Adrenal gland (tissue), 12 donors: ENCODE measurements around the gene EIF4E2. TPM values are rescaled to one million over a fixed set of nuclear protein-coding genes. Genes with fewer than 3 reads are reported as not detected.

Experiments used
- DNase-seq, 7 donors: peaks; one replicate each; pipeline ENCODE4 v3.0.0-alpha.2; 2019 to 2020
- H3K27ac ChIP-seq, 5 donors: fragments of 200-600 bp; sonication (generic) in 4 of 5; 1 replicate in 3 of 5; 2 replicates in 2 of 5; pipeline versions ENCODE4 v1.5.1 to v1.8.0; 2016 to 2020; ENCODE audit warnings: mild to moderate bottlenecking in 1 of 5
- H3K27me3 ChIP-seq: fragments of 200-600 bp; 2 replicates; pipeline ENCODE4 v1.8.0; 2021
- H3K36me3 ChIP-seq, 2 donors: fragments of 200-600 bp; replicated peaks in 1 of 2; 1 replicate in 1 of 2; 2 replicates in 1 of 2; pipeline versions ENCODE4 v1.5.1 to v1.8.0; 2018 to 2022
- H3K4me1 ChIP-seq, 2 donors: fragments of 200-600 bp; replicated peaks in 1 of 2; 1 replicate in 1 of 2; 2 replicates in 1 of 2; pipeline versions ENCODE4 v1.5.1 to v1.8.0; 2018 to 2021
- H3K4me3 ChIP-seq, 4 donors: fragments of 200-600 bp; sonication (generic) in 3 of 4; one replicate each; pipeline ENCODE4 v1.5.1; 2016 to 2018
- H3K9me3 ChIP-seq, 3 donors: fragments of 200-600 bp; sonication (generic) in 1 of 3; replicated peaks in 1 of 3; 1 replicate in 2 of 3; 2 replicates in 1 of 3; pipeline versions ENCODE4 v1.5.1 to v1.8.0; 2016 to 2021
- POLR2A ChIP-seq, 2 donors: fragments of 450-650 bp; IDR thresholded peaks; one replicate each; pipeline ENCODE4 v1.6.1; 2017; ENCODE audit warnings: antibody characterized with exemption in 2 of 2, mild to moderate bottlenecking in 2 of 2, moderate library complexity in 1 of 2
- WGBS, 4 donors: extraction: QIAGEN DNeasy Blood & Tissue Kit in 2 of 4; methylation state at CpG; one replicate each; pipeline versions ENCODE4 v1.1.5 to v1.1.7; 2013 to 2017; 5-methylcytosine and 5-hydroxymethylcytosine counted together
- intact Hi-C, 2 donors: fragments of 100-400 bp; cut with DNase I; formaldehyde crosslinking; loops; one replicate each; pipeline versions ENCODE4 v1.14.1 to v1.15.0; 2022 to 2023
- polyA plus RNA-seq, 3 donors: library from polyadenylated mRNA; stranded (reverse); fragments of 200-250 nt in 2 of 3; fragments of 350-450 nt in 1 of 3; fragmentation: Illumina TruSeq in 1 of 3; extraction: RNeasy Lipid Tissue Mini Kit (QIAGEN cat#74804) in 1 of 3; gene quantifications; one replicate each; pipeline ENCODE4 v1.2.3, GENCODE V29; 2013 to 2014
- total RNA-seq, 9 donors: library from RNA; depleted of rRNA in 4 of 9; stranded (reverse); fragments of >200 nt in 4 of 9; fragments of 120-200 nt in 1 of 9; fragmentation: NEBNext Ultra II Directional in 1 of 9; extraction: Animal tissue kit (Norgen Biotek cat#: 25700) in 1 of 9; gene quantifications; one replicate each; pipeline versions ENCODE4 v1.1.0 to v1.2.4, GENCODE V29; 2013 to 2023
- TF ChIP-seq, protein P1 (sequence below), 6 experiments: fragments of 450-650 bp in 4 of 6; fragments of 200-600 bp in 2 of 6; sonication (generic) in 1 of 6; IDR thresholded peaks; 1 replicate in 5 of 6; 2 replicates in 1 of 6; pipeline versions ENCODE4 v1.5.1 to v1.8.0; 2016 to 2021; ENCODE audit warnings: antibody characterized with exemption in 6 of 6, mild to moderate bottlenecking in 2 of 6, moderate library complexity in 1 of 6
- donor health status: healthy with polysubstance abuse.
- donor health status: Bipolar disorder and iron deficiency.
- donor health status: DM: yes; HTN: yes; CAD: no.
- donor health status: DM: no; HTN: no; CAD: no.
- donor health status: DM: no; HTN: no; CAD: no.
- donor health status: DM: yes; HTN: yes; CAD: no.

EIF4E2 gene
- total and polyA plus RNA-seq, 12 donors = 32.2 to 137 (median 57.8) TPM

DNA sequence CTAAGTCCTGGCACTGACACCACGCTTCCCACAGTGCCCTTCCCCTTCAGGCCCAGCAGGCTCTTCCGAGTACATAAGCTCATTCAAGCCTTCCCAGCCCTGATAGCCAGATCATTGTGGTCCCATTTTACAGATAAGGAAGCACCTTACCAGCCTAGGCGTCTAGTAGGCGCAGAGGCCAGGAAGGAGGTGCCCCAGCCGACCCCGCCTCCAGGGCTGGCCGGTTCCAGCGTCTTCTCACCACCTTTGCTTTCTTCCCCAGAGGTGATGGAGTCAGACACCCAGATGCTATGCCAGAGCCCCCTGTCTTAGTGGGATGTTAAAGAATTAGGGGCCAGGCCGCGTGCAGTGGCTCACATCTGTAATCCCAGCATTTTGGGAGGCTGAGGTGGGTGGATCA lies 54.0 kb downstream of the EIF4E2 start:
- Histone ChIP-seq H3K9me3 (no peaks in the 10 kb centered on the region), H3K4me3 (no peak overlapping the region), H3K27ac (no peak overlapping the region), H3K36me3 (no peaks in the 10 kb centered on the region), H3K4me1 (peaks cover 0 to 3% of the 10 kb centered on the region in 2 donors), H3K27me3 (no peaks in the 10 kb centered on the region)
- TF ChIP-seq POLR2A (IDR thresholded peaks at IDR 0.05) = no peak
- TF ChIP-seq, protein P1, sequence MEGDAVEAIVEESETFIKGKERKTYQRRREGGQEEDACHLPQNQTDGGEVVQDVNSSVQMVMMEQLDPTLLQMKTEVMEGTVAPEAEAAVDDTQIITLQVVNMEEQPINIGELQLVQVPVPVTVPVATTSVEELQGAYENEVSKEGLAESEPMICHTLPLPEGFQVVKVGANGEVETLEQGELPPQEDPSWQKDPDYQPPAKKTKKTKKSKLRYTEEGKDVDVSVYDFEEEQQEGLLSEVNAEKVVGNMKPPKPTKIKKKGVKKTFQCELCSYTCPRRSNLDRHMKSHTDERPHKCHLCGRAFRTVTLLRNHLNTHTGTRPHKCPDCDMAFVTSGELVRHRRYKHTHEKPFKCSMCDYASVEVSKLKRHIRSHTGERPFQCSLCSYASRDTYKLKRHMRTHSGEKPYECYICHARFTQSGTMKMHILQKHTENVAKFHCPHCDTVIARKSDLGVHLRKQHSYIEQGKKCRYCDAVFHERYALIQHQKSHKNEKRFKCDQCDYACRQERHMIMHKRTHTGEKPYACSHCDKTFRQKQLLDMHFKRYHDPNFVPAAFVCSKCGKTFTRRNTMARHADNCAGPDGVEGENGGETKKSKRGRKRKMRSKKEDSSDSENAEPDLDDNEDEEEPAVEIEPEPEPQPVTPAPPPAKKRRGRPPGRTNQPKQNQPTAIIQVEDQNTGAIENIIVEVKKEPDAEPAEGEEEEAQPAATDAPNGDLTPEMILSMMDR (IDR thresholded peaks at IDR 0.05) = no peak
- 87 to 100% (median 95%) methylated on average over 10 of the region's 10 CpGs for WGBS, 4 donors
- DNase-seq = no peak
- intact Hi-C loops = loop anchor here in 1 of 2 donors (10.0 kb wide), 2 partner anchors 180 to 650 kb away; partner anchors contain the start of gene ATG16L1

DNA sequence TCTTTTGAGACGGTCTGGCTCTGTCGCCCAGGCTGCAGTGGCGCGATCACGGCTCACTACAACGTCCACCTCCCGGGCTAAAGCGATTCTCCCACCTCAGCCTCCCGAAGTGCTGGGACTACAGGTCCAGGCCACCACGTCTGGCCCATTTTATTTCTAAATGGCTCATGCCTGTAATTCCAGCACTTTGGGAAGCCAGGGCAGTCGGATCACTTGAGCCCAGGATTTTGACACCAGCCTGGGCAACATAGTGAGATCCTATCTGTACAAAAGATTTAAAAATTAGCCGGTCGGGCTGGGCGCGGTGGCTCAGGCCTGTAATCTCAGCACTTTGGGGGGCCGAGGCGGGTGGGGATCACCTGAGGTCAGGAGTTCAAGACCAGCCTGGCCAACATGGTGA lies 56.5 kb downstream of the EIF4E2 start:
- Histone ChIP-seq H3K4me1 (peaks cover 0 to 3% of the 10 kb centered on the region in 2 donors), H3K36me3 (no peaks in the 10 kb centered on the region), H3K9me3 (no peaks in the 10 kb centered on the region), H3K4me3 (no peak overlapping the region), H3K27ac (no peak overlapping the region), H3K27me3 (no peaks in the 10 kb centered on the region)
- intact Hi-C loops = loop anchor here in 1 of 2 donors (10.0 kb wide), 2 partner anchors 178 to 648 kb away; partner anchors contain the start of gene ATG16L1
- 83 to 91% (median 87%) methylated on average over 17 of the region's 17 CpGs for WGBS, 4 donors
- TF ChIP-seq, protein P1 (IDR thresholded peaks at IDR 0.05) = no peak
- TF ChIP-seq POLR2A (IDR thresholded peaks at IDR 0.05) = no peak
- DNase-seq = no peak

DNA sequence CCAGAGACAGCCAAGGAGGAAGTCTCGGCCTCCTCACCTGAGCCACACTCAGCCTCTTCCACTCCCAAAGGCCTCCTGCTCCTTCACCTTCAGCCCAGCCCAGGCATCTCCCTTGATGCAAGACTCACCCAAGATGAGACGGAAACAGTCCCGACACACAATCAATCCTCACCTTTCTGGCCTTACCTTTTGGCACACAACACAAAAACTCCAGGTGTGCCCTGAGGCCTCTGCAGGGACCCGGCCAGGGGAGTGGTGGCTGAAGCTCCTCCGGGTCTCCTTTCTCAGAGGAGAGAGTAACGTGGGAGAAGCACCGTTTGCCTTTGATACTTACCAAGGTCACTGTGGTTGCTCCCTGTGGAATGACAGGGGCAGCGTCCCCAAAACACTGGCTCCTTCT lies 59.1 kb downstream of the EIF4E2 start:
- DNase-seq = no peak
- WGBS, 4 donors = 78 to 98% (median 82%) methylated on average over 3 to 8 of the region's 8 CpGs
- intact Hi-C loops = loop anchor here (5.0 to 10.0 kb wide), 3 partner anchors 58 to 645 kb away; partner anchors contain the start of gene ATG16L1 (in 1 of the 2)
- Histone ChIP-seq H3K4me3 (no peak overlapping the region), H3K4me1 (peaks cover 0 to 3% of the 10 kb centered on the region in 2 donors), H3K27me3 (no peaks in the 10 kb centered on the region), H3K36me3 (no peaks in the 10 kb centered on the region), H3K27ac (no peak overlapping the region), H3K9me3 (no peaks in the 10 kb centered on the region)
- no peak for TF ChIP-seq POLR2A (IDR thresholded peaks at IDR 0.05)
- TF ChIP-seq, protein P1 (IDR thresholded peaks at IDR 0.05) = no peak

DNA sequence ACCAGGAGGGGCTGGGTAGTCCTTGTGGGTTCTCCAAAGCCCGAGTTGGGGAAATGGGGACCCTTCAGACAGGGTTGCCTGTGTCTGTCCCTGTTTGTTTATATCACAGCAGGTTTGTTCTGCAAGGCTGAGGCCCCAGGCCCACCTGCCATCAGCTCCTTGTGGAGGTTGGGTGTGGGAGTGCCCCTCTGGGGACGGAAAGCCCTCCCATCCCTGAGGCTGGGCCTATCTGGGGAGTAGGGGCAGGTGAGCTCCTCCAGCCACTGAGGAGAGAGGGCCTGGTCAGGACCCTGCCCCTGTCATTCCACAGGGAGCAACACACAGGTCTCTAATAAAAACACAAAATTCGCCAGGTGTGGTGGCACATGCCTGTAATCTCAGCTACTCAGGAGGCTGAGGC lies 59.6 kb downstream of the EIF4E2 start:
- H3K36me3 ChIP-seq = no peaks in the 10 kb centered on the region
- no peak overlapping the region for H3K27ac ChIP-seq
- no peaks in the 10 kb centered on the region for H3K9me3 ChIP-seq
- H3K4me3 ChIP-seq = no peak overlapping the region
- TF ChIP-seq POLR2A (IDR thresholded peaks at IDR 0.05) = no peak
- TF ChIP-seq, protein P1 (IDR thresholded peaks at IDR 0.05) = no peak
- H3K27me3 ChIP-seq = no peaks in the 10 kb centered on the region
- WGBS, 4 donors = 79 to 100% (median 91%) methylated on average over 2 to 3 of the region's 3 CpGs
- intact Hi-C loops = loop anchor here (5.0 kb wide), 1 partner anchor 57 kb away; no protein-coding TSS in a partner anchor
- no peak for DNase-seq
- H3K4me1 ChIP-seq = peaks cover 0 to 3% of the 10 kb centered on the region in 2 donors
